Suprapubic skin (tissue), 4 donors: ENCODE measurements around the gene RAB43.

Experiments used
- EP300 ChIP-seq: sonication (generic); formaldehyde crosslinking; IDR thresholded peaks from one replicate; pipeline ENCODE4 v1.6.1; 2017; ENCODE audit warnings: antibody characterized with exemption
- POLR2A ChIP-seq, 2 donors: fragments of 450-650 bp; IDR thresholded peaks; one replicate each; pipeline ENCODE4 v1.6.1; 2017; ENCODE audit warnings: antibody characterized with exemption in 2 of 2, mild to moderate bottlenecking in 2 of 2, moderate library complexity in 2 of 2
- POLR2AphosphoS5 ChIP-seq, 3 donors: sonication (generic); formaldehyde crosslinking; IDR thresholded peaks; one replicate each; pipeline ENCODE4 v1.6.1; 2017; ENCODE audit warnings: antibody characterized with exemption in 3 of 3
- TF ChIP-seq, protein P1 (sequence below), 2 donors: fragments of 200-600 bp in 1 of 2; fragments of 450-650 bp in 1 of 2; sonication (generic) in 1 of 2; IDR thresholded peaks; one replicate each; pipeline ENCODE4 v1.5.1; 2016 to 2019; ENCODE audit warnings: antibody characterized with exemption in 2 of 2, mild to moderate bottlenecking in 1 of 2, moderate library complexity in 1 of 2

DNA sequence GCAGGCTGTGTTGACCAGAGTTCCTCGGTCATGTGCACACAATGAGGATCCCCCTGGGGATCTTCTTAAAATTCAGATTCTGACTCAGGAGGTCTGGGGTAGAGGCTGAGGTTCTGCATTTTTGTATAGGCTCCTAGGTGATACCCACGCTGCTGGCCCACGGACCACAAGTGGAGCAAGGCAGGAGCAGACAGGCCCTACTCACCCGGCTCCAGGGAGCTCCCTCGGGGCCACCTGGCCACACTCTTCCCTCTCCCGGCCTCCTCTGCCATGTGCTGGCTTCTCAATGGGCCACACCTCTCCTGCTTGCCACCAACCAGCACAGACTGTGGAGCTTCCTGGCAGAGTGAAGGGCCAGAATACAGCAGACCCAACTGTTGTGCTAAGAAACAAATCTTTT, 37.1 kb downstream of the RAB43 start:
- TF ChIP-seq, protein P1, sequence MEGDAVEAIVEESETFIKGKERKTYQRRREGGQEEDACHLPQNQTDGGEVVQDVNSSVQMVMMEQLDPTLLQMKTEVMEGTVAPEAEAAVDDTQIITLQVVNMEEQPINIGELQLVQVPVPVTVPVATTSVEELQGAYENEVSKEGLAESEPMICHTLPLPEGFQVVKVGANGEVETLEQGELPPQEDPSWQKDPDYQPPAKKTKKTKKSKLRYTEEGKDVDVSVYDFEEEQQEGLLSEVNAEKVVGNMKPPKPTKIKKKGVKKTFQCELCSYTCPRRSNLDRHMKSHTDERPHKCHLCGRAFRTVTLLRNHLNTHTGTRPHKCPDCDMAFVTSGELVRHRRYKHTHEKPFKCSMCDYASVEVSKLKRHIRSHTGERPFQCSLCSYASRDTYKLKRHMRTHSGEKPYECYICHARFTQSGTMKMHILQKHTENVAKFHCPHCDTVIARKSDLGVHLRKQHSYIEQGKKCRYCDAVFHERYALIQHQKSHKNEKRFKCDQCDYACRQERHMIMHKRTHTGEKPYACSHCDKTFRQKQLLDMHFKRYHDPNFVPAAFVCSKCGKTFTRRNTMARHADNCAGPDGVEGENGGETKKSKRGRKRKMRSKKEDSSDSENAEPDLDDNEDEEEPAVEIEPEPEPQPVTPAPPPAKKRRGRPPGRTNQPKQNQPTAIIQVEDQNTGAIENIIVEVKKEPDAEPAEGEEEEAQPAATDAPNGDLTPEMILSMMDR (IDR thresholded peaks at IDR 0.05): no peak
- TF ChIP-seq EP300: no peak
- TF ChIP-seq POLR2A (IDR thresholded peaks at IDR 0.05): no peak
- TF ChIP-seq POLR2AphosphoS5 (IDR thresholded peaks at IDR 0.05): no peak
